Measurements from ENCODE around the gene KRTAP2-2. TPM values are rescaled to one million over a fixed set of nuclear protein-coding genes. Genes with fewer than 3 reads are reported as not detected.
"Not testable (repeated sequence)": the region's sequence is repeated elsewhere in the genome, so short reads cannot be mapped to it uniquely, and the experiment has no call there.

KRTAP2-2 gene, protein sequence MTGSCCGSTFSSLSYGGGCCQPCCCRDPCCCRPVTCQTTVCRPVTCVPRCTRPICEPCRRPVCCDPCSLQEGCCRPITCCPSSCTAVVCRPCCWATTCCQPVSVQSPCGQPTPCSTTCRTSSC
- total RNA-seq, result not detected in 2 replicates

DNA sequence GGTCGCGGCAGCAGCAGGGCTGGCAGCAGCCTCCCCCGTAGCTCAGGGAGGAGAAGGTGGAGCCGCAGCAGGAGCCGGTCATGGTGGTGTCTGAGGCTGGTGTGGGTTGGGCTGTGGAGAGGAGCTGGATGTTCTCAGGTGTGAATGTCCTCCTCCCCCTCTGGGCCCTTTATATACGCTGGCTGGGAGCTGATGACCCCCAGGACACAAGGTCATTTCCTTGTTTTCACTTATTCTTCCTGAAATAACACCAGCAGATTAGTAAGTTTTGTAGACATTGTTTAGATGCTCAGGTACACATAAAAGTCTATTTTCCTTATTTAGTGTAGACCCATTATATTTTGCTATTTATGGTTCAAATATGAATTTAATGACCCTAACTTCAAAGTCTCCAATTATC, at the start of gene KRTAP2-2:
TSS of gene KRTAP2-2 (minus strand) at position 101 of the 400 bp plus-strand sequence. CDS start at position 82, 19 bp downstream.
- H3K36me3 ChIP-seq (ENCODE audit: control insufficient read depth, insufficient read depth, low read length); DNase-seq (ENCODE audit: low read depth): not testable (repeated sequence)

DNA sequence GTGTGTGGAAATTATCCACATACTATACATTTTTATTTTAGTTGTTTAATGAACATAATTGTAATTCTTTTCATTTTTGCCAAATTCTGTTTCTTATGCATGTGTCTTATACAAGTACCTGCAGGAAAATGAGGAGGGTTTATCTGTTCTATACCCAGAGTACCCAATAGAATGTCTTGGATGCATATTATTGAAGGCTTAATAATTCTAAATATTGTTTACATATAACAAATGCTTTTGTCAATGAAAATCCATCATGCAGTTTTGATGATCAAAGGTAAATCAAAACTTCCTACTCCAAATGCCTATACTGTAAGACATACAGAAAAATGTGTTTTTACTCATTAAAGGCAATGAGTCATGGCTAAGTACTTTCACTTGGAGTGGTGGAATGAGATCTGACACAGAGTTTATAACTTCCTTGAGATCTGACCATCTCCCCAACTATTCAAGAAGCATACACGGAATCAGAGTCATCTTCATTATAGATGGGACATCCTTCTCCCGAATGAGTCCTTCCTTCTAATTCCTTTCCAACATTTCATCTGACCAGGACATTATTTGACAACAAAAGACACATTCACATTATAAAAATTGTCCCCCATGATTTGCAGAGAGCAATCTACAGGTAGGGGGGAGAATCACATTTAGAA, 49.5 kb upstream of the KRTAP2-2 start:
- H3K4me3 ChIP-seq (ENCODE audit: low read depth, low read length); H3K36me3 ChIP-seq (ENCODE audit: control insufficient read depth, insufficient read depth, low read length); H3K27me3 ChIP-seq (ENCODE audit: control insufficient read depth, insufficient read depth, low read length): not testable (repeated sequence)
- DNase-seq (ENCODE audit: low read depth), result peak; percentile 29

More for the DNA sequence above, at the start of gene KRTAP2-2:
- H3K27me3 ChIP-seq (ENCODE audit: control insufficient read depth, insufficient read depth, low read length); H3K4me3 ChIP-seq (ENCODE audit: low read depth, low read length): not testable (repeated sequence)

DNA sequence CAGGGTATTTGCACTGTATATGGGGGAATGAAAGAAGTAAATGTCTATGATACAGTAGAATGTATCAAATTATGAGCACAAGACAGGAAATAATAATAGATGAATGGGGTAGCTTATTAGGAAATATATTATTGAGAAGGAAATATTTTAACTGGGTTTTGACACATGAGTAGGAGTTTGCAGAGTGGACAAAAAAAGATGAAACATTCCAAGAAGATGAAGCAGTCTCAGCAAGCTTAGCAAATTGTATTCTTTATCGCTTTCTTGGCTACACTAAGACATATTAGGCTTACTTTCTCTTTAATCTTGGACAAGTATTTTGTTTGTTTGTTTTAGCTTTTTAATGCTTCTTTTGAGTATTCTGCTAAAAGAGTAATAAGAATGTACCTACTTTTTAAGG, 48.9 kb upstream of the KRTAP2-2 start:
- no peaks in the 10 kb centered on the region for H3K27me3 ChIP-seq (ENCODE audit: control insufficient read depth, insufficient read depth, low read length)
- H3K36me3 ChIP-seq (ENCODE audit: control insufficient read depth, insufficient read depth, low read length), result no peaks in the 10 kb centered on the region
- no peak overlapping the region for H3K4me3 ChIP-seq (ENCODE audit: low read depth, low read length)
- TF ChIP-seq, protein P1, sequence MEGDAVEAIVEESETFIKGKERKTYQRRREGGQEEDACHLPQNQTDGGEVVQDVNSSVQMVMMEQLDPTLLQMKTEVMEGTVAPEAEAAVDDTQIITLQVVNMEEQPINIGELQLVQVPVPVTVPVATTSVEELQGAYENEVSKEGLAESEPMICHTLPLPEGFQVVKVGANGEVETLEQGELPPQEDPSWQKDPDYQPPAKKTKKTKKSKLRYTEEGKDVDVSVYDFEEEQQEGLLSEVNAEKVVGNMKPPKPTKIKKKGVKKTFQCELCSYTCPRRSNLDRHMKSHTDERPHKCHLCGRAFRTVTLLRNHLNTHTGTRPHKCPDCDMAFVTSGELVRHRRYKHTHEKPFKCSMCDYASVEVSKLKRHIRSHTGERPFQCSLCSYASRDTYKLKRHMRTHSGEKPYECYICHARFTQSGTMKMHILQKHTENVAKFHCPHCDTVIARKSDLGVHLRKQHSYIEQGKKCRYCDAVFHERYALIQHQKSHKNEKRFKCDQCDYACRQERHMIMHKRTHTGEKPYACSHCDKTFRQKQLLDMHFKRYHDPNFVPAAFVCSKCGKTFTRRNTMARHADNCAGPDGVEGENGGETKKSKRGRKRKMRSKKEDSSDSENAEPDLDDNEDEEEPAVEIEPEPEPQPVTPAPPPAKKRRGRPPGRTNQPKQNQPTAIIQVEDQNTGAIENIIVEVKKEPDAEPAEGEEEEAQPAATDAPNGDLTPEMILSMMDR (IDR thresholded peaks at IDR 0.05; ENCODE audit: insufficient read depth, low read length, poor library complexity, severe bottlenecking), result no peak
- DNase-seq (ENCODE audit: low read depth), result no peak

DNA sequence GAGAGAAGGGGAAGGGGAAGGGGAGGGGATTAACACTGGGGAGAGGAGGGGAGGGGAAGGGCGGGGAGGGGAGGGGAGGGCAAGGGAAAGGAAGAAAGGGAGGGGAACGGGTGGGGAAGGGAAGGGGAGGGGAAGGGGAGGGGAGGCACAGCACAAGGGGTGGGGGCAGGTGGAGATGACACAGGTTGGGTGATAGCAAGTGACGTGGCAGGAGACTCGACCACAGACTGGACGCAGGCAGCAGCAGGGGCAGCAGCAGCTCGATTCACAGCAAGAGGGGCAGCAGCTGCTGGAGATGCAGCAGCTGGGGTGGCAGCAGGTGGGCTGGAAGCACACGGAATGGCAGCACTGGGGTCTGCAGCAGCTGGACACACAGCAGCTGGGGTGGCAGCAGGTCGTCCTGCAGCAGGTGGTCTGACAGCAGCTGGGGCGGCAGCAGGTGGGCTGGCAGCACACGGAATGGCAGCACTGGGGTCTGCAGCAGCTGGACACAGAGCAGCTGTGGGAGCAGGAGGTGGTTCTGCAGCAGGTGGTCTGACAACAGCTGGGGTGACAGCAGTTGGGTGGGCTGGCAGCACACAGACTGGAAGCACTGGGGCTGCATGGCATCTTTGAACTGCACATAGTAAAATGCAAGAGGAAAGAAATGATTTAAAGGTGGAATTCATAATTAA, 46.7 kb upstream of the KRTAP2-2 start, which contains the start of gene KRTAP4-16:
TSS of gene KRTAP4-16 (minus strand) at position 624 of the 674 bp plus-strand sequence. CDS start at position 624, 0 bp downstream.
- Histone ChIP-seq H3K27me3 (ENCODE audit: control insufficient read depth, insufficient read depth, low read length) (no peaks in the 10 kb centered on the region), H3K36me3 (ENCODE audit: control insufficient read depth, insufficient read depth, low read length) (no peaks in the 10 kb centered on the region), H3K4me3 (ENCODE audit: low read depth, low read length) (no peak within 1 kb of the TSS)
- no peak for DNase-seq (ENCODE audit: low read depth)
- TF ChIP-seq, protein P1 (IDR thresholded peaks at IDR 0.05; ENCODE audit: insufficient read depth, low read length, poor library complexity, severe bottlenecking), result no peak

DNA sequence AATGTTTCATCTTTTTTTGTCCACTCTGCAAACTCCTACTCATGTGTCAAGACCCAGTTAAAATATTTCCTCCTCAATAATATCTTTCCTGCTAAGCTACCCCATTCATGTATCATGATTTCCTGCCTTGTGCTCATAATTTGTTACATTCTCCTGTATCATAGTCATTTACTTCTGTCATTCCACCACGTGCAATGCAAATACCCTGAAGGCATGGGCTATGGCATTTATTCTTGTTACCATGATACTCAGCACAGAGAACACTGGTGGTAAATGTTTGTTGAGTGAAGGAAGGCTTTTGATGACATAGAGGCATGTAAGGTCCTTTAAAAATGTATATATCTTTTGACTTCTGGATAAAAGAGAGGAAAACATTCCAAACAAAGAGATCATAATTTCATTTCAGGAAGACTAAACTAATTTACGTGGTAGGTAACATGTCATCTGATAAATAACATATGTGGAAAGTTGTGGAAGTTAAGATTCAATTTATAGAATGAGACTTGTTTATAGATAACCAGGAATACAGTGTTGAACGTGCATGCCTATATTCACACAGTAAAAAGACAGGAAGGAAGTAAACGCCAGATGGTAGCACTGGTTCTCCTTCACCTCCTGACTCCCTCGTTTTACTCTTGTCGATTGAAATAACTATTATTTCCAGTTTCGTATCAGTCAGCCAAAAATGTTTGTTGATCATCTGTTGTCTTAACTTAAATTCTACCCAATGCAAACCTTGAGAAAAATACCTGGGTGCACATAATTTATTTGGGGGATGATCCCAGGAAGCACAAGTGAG, 44.9 kb upstream of the KRTAP2-2 start:
- not testable (repeated sequence) for DNase-seq (ENCODE audit: low read depth); H3K36me3 ChIP-seq (ENCODE audit: control insufficient read depth, insufficient read depth, low read length); H3K27me3 ChIP-seq (ENCODE audit: control insufficient read depth, insufficient read depth, low read length); H3K4me3 ChIP-seq (ENCODE audit: low read depth, low read length)

DNA sequence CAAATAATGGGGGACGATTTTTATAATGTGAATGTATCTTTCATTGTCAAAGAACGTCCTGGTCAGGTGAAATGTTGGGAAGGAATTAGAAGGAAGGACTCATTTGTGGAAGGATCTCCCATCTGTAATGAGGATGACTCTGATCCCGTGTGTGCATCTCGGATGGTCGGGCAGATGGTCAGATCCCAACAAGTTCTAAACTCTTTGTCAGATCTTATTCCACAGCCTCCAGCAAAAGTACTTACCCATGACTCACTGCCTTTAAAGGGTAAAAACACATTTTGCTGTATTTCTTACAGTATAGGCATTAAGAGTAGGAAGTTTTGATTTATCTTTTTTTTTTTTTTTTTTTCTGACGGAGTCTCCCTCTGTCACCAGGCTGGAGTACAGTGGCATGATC, 43.5 kb upstream of the KRTAP2-2 start:
- TF ChIP-seq, protein P1 (IDR thresholded peaks at IDR 0.05; ENCODE audit: insufficient read depth, low read length, poor library complexity, severe bottlenecking), result no peak
- Histone ChIP-seq H3K36me3 (ENCODE audit: control insufficient read depth, insufficient read depth, low read length) (no peaks in the 10 kb centered on the region), H3K27me3 (ENCODE audit: control insufficient read depth, insufficient read depth, low read length) (no peaks in the 10 kb centered on the region), H3K4me3 (ENCODE audit: low read depth, low read length) (no peak overlapping the region)
- no peak for DNase-seq (ENCODE audit: low read depth)

DNA sequence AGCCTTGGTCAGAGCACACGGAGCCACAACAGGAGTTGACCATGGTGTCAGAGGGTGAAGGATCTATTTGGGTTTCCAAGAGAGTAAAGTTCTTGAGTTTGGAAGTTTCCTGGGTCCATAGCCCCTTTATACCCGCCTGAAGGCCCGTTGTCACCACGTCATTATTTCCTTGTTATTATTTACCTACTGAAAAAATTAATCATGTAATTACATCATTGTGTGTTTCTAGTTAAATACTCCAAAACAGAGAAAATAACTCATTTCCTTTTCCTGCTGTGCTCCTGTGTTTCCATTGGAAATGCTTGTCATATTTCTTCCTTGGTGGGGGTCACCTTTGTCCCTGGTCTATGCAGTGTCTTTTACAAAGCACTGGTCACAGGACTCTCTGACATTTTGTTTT, 43.0 kb upstream of the KRTAP2-2 start, which contains the start of gene KRTAP4-8:
TSS of gene KRTAP4-8 (minus strand) at position 101 of the 400 bp plus-strand sequence. CDS start at position 43, 58 bp downstream.
- Histone ChIP-seq H3K27me3 (ENCODE audit: control insufficient read depth, insufficient read depth, low read length) (no peaks in the 10 kb centered on the region), H3K36me3 (ENCODE audit: control insufficient read depth, insufficient read depth, low read length) (no peaks in the 10 kb centered on the region), H3K4me3 (ENCODE audit: low read depth, low read length) (no peak within 1 kb of the TSS)
- no peak for DNase-seq (ENCODE audit: low read depth)
- TF ChIP-seq, protein P1 (IDR thresholded peaks at IDR 0.05; ENCODE audit: insufficient read depth, low read length, poor library complexity, severe bottlenecking), result no peak
